ENCODE data around the gene ZDHHC16.

The ZDHHC16 gene

DNA sequence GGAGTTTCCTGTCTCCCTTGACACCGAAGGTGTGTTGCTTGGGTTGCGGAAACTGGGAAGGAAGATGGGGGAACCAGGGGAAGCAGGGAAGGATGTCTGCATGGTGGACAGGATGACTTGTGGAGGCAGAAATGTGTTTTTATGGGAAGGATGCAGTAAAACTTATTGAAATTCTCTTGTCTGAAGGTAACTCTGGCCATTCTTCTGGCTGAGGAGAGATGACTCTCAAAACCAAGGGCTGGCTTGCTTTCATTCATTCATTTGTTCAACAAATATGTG is 54.3 kb downstream of the ZDHHC16 start:
- H3K4me3 ChIP-seq (replicated peaks; ENCODE audit: low read depth, low read length): no peak overlapping the region
- TF ChIP-seq CTCF (IDR thresholded peaks at IDR 0.05; ENCODE audit: insufficient read depth, low read length, poor library complexity, severe bottlenecking): no peak
- H3K36me3 ChIP-seq (ENCODE audit: control insufficient read depth, insufficient read depth, low read length): no peaks in the 10 kb centered on the region
- no peak for DNase-seq (ENCODE audit: extremely low read depth, insufficient read length)
- H3K27me3 ChIP-seq (replicated peaks; ENCODE audit: control insufficient read depth, insufficient read depth, low read length): peaks cover 6% of the 10 kb centered on the region

DNA sequence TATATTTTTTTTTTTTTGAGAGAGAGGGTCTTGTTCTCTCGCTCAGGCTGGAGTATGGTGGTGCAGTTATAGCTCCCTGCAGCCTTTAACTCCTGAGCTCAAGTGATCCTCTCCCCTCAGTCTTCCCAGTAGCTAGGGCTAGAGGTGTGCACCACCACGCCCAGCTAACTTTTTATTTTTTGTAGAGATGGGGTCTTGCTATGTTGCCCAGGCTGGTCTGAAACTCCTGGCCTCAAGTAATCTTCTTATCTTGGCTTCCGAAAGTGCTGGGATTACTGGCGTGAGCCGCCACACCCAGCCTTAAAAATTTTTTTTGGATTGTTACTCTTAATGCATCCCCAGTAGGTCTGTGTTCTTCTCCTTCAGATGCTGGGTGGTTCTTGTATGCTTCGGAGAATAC is 56.9 kb downstream of the ZDHHC16 start:
- no peak overlapping the region for H3K4me3 ChIP-seq (replicated peaks; ENCODE audit: low read depth, low read length)
- DNase-seq (ENCODE audit: extremely low read depth, insufficient read length): no peak
- H3K27me3 ChIP-seq (replicated peaks; ENCODE audit: control insufficient read depth, insufficient read depth, low read length): peaks cover 6% of the 10 kb centered on the region
- no peaks in the 10 kb centered on the region for H3K36me3 ChIP-seq (ENCODE audit: control insufficient read depth, insufficient read depth, low read length)
- TF ChIP-seq CTCF (IDR thresholded peaks at IDR 0.05; ENCODE audit: insufficient read depth, low read length, poor library complexity, severe bottlenecking): no peak

DNA sequence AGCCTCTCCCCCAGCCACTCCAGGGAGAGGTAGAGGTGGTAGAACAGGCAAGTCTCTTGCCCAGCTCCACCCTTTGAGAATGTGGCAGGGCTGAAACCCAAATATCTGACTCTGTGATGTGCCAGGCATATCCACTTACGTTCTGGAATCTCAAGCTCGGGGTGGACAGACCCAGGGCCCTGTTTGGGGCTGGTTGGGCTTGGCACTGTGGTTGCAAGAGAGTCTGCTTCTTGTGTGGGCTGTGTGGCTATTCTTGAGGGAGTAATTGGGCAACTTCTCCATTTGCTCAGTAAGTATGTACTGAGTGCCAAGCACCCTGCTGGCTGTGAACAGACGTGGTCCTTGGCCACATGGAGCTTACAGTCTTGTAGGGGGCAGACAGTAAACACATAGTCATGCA is 57.4 kb downstream of the ZDHHC16 start:
- H3K4me3 ChIP-seq (replicated peaks; ENCODE audit: low read depth, low read length): no peak overlapping the region
- no peaks in the 10 kb centered on the region for H3K36me3 ChIP-seq (ENCODE audit: control insufficient read depth, insufficient read depth, low read length)
- TF ChIP-seq CTCF (IDR thresholded peaks at IDR 0.05; ENCODE audit: insufficient read depth, low read length, poor library complexity, severe bottlenecking): no peak
- peaks cover 6% of the 10 kb centered on the region for H3K27me3 ChIP-seq (replicated peaks; ENCODE audit: control insufficient read depth, insufficient read depth, low read length)
- DNase-seq (ENCODE audit: extremely low read depth, insufficient read length): no peak

DNA sequence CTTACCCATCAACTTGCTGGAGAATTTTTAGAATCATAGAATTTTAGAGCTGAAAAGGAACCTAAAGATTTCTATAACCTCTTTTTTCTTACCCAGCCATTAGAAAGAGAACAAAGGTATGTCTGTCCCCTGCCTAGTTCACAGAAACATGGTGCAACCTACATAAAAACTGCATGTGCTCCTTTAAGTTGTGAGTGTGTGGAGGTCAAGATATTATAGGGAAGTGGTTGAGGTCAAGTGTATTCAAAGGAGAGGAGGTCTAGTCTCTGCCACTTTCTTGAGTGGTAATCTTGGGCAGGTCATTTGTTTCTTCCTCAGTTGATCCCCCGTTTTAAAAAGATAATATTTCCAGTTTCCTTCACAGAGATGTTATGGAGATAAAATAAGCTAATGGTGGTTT is 59.2 kb downstream of the ZDHHC16 start:
- Histone ChIP-seq H3K4me3 (replicated peaks; ENCODE audit: low read depth, low read length) (no peak overlapping the region), H3K27me3 (replicated peaks; ENCODE audit: control insufficient read depth, insufficient read depth, low read length) (peaks cover 3% of the 10 kb centered on the region), H3K36me3 (ENCODE audit: control insufficient read depth, insufficient read depth, low read length) (no peaks in the 10 kb centered on the region)
- DNase-seq (ENCODE audit: extremely low read depth, insufficient read length): no peak
- no peak for TF ChIP-seq CTCF (IDR thresholded peaks at IDR 0.05; ENCODE audit: insufficient read depth, low read length, poor library complexity, severe bottlenecking)

DNA sequence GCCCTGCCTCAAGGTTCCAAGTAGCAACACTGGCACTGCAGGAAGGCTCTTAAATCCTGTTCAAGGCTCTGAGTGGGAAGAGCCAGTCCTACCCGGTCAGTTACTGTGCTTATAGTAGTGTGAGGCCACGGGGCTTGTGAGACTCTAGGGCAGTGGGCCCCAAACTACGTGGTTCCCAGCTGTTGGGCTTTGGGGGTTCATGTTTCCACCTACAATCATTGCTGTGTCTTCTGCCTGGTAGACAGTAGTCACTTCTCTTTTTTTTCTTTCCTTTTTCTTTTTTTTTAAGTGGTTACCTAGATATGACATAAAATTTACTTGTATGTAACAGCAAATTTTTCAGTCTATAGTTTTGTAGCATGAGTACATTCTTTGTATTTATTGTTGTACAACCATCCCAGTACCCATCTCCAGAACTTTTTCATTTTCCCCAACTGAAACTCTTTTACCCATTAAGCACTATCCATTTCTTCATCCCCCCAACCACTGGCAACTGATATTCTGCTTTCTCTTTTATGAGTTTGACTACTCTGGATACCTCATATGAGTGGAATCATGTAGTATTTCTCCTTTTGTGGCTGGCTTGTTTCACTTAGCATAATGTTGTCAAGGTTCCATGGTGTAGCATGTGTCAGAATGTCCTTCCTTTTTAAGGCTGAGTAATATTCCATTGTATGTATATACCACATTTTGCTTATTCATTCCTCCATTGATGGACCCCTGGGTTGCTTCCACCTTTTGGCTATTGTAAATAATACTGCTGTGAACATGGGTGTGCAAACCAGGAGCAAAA is 60.4 kb downstream of the ZDHHC16 start:
- no peak for TF ChIP-seq CTCF (IDR thresholded peaks at IDR 0.05; ENCODE audit: insufficient read depth, low read length, poor library complexity, severe bottlenecking)
- no peaks in the 10 kb centered on the region for H3K36me3 ChIP-seq (ENCODE audit: control insufficient read depth, insufficient read depth, low read length)
- no peak overlapping the region for H3K4me3 ChIP-seq (replicated peaks; ENCODE audit: low read depth, low read length)
- no peaks in the 10 kb centered on the region; the same call in none of the 2 replicates for H3K27me3 ChIP-seq (replicated peaks; ENCODE audit: control insufficient read depth, insufficient read depth, low read length)
- no peak for DNase-seq (ENCODE audit: extremely low read depth, insufficient read length)
